Raji (cell line): ENCODE measurements around the gene CCBE1.

ENCODE experiments used
- POLR2A ChIP-seq: IDR thresholded peaks from 2 replicates; pipeline ENCODE4 v1.6.1; 2011; ENCODE audit warnings: low read depth, low read length, control low read depth; ENCODE audit not compliant: insufficient read depth

Gene CCBE1

DNA sequence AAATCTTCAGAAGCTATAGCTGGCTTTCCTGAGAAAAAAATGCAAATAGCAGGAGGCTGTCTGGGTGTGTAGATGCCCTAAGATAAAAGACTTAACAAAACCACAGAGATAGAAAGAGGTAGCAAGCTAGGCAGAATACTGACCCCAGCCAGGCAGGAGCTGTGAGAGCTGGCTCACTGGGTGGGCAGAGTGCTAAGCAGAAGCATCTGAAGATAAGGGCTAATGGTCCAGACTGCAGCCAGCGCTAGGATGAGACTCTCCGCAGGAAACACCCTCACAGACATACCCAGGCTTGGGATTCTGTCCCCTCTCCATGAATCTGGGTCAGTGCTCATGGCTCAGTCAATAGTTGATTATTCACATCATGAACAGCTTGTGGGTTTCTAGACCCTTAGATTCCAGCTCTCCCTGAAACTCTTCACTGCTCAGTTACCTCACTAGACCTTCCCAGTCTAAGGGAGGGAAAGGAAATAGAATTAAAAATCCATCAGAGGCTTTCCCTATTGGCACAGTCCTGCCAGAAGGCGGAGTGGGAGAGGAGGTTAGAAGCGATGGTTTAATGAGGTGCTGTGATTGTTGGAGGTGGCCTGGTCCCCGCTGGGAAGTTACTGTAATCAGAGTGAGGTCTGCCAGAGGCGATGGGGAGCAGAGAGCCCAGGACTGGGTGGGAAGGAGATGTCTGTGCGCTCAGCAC, 21.4 kb upstream of the CCBE1 start:
- TF ChIP-seq POLR2A = no peak

DNA sequence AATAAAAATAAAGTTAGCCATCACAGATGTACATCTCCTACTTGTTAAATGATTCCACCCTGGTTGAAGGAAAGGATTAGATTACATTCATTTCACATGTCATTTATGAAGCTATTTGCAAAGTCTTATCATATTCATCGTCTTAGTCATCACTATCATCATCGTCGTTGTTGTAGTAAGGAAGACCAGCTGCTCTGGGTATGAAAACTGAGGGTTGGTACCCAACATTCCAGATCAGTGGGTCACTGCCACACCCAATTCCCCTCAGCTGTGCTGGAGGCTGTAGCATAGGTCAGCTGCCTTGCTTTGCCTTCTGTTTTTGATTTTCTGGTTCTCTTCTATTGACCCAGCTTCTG, 20.9 kb upstream of the CCBE1 start:
- no peak for TF ChIP-seq POLR2A

DNA sequence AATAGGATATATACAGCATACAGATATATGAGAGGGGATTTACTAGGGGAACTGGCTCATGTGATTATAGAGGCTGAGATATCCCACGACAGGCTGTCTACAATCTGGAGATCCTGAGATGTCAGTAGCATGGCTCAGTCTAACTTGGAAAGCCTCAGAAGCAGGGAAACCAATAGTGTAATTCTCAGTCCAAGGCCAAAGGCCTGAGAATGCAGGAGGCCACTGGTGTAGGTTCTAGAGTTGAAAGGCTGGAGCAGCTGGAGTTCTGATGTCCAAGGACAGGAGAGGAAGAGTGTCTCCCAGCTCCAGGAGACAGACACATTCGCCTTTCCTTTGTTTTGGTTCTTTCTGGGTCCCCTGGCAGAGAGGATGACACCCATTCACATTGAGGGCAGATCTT, 20.1 kb upstream of the CCBE1 start:
- TF ChIP-seq POLR2A = no peak

DNA sequence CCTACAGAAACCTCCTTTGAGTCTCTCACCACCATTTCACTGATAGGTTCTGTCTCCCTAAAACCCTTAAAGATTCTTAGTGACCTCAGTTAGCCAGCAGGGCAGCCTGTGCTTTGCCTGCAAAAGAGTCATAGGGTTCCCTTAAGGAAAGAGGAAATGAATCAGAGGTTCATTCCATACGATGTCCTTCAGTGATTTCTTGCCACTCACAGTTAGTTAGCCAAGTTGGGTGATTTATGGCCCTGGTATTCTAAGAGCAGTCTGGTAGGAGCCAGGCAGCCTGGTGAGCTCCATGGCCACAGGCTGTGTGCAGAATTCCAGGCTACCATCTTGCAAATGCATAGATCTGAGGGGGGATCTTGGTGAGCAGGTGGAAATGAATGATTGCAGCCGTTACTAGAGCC, 18.7 kb upstream of the CCBE1 start:
- TF ChIP-seq POLR2A = no peak

DNA sequence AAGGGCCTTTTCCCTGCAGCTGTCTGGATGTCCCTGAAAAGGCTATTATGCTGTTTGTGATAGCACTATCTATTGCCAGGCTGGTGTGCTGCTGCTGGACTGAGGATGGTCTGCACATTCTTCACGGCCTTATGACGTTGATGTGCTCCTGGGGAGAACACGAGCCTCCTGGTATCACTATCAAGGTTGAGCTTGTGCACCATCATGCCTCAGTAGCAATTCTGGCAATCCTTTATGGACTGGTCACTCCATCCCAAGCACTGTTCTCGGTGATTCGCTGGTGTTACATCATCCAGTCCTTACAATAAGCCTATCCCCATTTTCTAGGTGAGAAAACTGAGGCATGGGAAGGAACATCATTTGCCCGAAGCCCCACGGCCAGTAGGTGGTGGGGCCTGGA, 18.2 kb upstream of the CCBE1 start:
- no peak for TF ChIP-seq POLR2A

- no peak for TF ChIP-seq POLR2A
These were observed 15.1 kb upstream of the CCBE1 start for GRCh38 chr18:59712311-59712710.

GRCh38 chr18:59708988-59709387, 11.8 kb upstream of the CCBE1 start:
- TF ChIP-seq POLR2A = no peak

- no peak for TF ChIP-seq POLR2A
These were observed 10.1 kb upstream of the CCBE1 start for GRCh38 chr18:59707306-59707705.

- no peak for TF ChIP-seq POLR2A
These were observed 9.3 kb upstream of the CCBE1 start for GRCh38 chr18:59706499-59706898.

- TF ChIP-seq POLR2A = no peak
These were observed 7.9 kb upstream of the CCBE1 start for GRCh38 chr18:59705145-59705544.

- TF ChIP-seq POLR2A = no peak
These were observed 6.9 kb upstream of the CCBE1 start for GRCh38 chr18:59704146-59704545.

DNA sequence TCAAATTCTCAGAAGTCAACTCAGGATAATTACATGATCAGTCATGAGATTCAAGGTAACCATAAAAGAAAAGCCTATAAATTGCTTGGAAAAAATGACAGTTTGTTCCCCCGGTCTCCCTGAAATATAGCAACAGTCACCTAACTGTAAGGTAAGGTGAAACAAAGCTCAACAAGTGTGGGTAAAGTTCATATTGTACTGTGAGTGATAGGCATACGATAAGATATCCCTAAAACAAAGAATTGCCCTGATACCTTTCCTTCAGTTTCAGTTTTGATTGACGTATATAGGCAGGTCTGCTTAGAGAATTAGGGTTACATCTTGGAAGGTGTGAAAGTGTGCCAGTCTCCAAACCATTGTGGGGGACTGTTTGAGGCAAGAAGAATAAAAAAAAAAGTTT, 4.0 kb upstream of the CCBE1 start:
- TF ChIP-seq POLR2A = no peak

- TF ChIP-seq POLR2A = no peak
These were observed 3.3 kb upstream of the CCBE1 start for GRCh38 chr18:59700535-59700967.

DNA sequence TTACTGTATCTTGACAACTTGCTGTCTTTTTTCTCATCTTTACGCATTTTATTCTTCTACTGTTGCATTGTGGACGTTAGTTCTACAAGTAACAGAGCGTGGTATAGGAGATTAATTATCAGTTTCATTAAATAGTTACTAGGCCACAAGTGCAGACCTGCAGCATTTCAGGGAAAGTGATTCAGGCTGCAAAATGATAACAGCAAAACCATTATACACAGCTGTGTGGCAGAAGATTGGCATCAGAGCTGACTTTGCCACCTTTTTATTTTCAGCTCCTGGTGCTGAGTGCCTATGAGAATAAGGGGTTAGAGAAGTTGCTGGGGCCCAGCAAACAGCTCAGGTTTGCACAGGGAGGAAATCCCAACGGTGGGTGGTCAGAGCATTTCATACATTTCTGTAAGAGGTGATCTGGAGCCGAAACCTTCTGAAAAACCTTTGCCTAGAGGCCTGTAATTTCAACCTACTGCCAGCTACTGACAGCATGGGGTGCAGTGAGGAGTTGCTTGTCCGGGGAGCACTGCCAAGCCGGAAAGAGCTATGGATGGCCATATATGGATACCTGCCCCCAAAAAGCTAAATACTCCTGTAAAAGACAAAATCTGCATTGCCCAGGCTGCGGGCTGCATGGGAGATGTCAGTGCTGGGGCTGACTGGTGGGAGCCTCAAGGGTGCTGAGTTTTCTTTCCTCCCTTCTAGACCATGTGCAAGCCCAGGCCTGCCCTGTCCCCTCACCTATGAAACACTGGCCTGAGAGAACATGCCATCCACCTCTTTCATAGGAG, 2.7 kb upstream of the CCBE1 start:
- TF ChIP-seq POLR2A = no peak

DNA sequence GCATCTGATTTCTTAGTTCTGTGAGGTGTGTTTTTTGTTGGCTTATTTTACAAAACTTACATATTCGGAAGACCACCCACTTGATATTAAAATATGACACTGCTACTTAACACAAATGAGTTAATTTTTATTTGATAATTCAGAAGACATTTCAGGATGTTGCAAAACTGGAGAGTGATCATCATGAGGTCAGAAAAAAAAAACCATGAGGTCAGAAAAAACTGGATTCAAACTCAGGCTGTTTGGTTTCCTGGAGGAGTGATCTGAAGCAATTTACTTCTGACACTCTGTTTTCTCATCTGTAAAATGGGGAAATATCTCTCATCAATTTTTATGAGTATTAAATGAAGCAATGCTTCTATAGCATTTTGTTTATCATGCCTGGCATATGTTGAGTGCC, 1.8 kb upstream of the CCBE1 start:
- no peak for TF ChIP-seq POLR2A
